ENCODE measurements around the gene HSPA2.

The HSPA2 gene

GRCh38 chr14:64540208-64541202 lies at the start of gene HSPA2:
Gene HSPA2 (plus strand): TSS chr14:64540741. CDS start chr14:64540850, 109 bp downstream.
- H3K4me3 ChIP-seq (ENCODE audit: low read length) = peak within 1 kb of the TSS; percentile 78
- peak; percentile 68 for TF ChIP-seq CTCF (conservative IDR thresholded peaks at IDR 0.05; ENCODE audit: low read length)
- DNase-seq (ENCODE audit: low read depth) = peak; percentile 99

GRCh38 chr14:64491637-64492036 lies 48.9 kb upstream of the HSPA2 start:
- H3K4me3 ChIP-seq (ENCODE audit: low read length) = no peak overlapping the region
- no peak for TF ChIP-seq CTCF (conservative IDR thresholded peaks at IDR 0.05; ENCODE audit: low read length)
- DNase-seq (ENCODE audit: low read depth) = no peak

GRCh38 chr14:64493455-64493854 lies 47.1 kb upstream of the HSPA2 start:
- no peak for TF ChIP-seq CTCF (conservative IDR thresholded peaks at IDR 0.05; ENCODE audit: low read length)
- H3K4me3 ChIP-seq (ENCODE audit: low read length) = no peak overlapping the region
- DNase-seq (ENCODE audit: low read depth) = no peak

GRCh38 chr14:64495252-64495651 lies 45.3 kb upstream of the HSPA2 start:
- no peak for DNase-seq (ENCODE audit: low read depth)
- TF ChIP-seq CTCF (conservative IDR thresholded peaks at IDR 0.05; ENCODE audit: low read length) = no peak
- no peak overlapping the region for H3K4me3 ChIP-seq (ENCODE audit: low read length)

GRCh38 chr14:64496764-64497163 lies 43.8 kb upstream of the HSPA2 start:
- no peak overlapping the region for H3K4me3 ChIP-seq (ENCODE audit: low read length)
- DNase-seq (ENCODE audit: low read depth) = no peak
- TF ChIP-seq CTCF (conservative IDR thresholded peaks at IDR 0.05; ENCODE audit: low read length) = no peak

- no peak overlapping the region for H3K4me3 ChIP-seq (ENCODE audit: low read length)
- peak; percentile 29 for DNase-seq (ENCODE audit: low read depth)
- no peak for TF ChIP-seq CTCF (conservative IDR thresholded peaks at IDR 0.05; ENCODE audit: low read length)
These were observed 40.5 kb upstream of the HSPA2 start for GRCh38 chr14:64500088-64500487.

Measured in AG10803 (cell line).